Measurements from ENCODE around the gene WNT3A. TPM values are rescaled to one million over a fixed set of nuclear protein-coding genes. Genes with fewer than 3 reads are reported as not detected.

WNT3A gene
- total and polyA plus RNA-seq, 2 of the 4 experiments (the other 2 are of a cell fraction) = not detected

DNA sequence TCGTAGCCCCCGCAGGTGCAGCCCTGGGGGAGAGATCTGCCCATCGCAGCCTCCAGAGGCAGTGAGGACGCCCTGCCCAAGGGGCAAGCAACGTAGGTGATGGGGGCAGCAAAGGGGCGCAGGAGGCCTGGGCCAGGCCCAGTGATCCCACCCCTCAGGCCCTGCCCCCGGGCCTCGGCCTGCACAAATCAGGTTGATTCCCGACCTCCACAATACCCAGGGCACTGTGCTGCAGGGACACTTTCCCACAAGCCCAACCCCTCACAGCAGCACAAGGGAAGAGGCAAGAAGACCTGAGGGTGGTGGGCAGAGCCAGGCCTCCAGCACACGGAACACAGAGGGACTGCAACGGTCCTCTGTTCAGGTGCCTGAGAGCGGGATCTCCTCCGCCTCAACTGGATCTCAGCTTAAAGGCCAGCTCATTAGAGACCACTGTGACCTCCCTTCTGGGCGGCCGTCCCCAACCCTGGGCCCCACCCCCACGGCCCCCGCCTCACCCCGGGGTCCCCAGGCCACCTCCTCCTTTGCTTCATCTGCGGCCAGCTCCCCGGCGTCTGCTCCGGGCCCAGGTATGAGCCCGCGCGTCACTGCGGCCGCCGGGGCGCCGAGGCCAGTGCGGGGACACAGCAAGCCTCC lies 74.9 kb downstream of the WNT3A start:
- Histone ChIP-seq H2BK120ac (ENCODE audit: low read depth, low read length) (no peak overlapping the region), H3K9ac (ENCODE audit: low read depth, low read length) (peak overlapping the region; percentile 97), H2BK5ac (ENCODE audit: low read depth, low read length, poor library complexity, severe bottlenecking) (peak overlapping the region; percentile 80), H4K5ac (ENCODE audit: low read depth, low read length) (peak overlapping the region; percentile 84), H3K9me3 (ENCODE audit: control insufficient read depth, insufficient read depth, low read length) (no peaks in the 10 kb centered on the region), H3K4me1 (ENCODE audit: control insufficient read depth, insufficient read depth, low read length) (peaks cover 16% of the 10 kb centered on the region), H3K79me1 (ENCODE audit: low read depth in 1 of 2, low read length in 2 of 2) (peaks cover 3 to 32% of the 10 kb centered on the region in 2 experiments; a peak in 2 of 4 replicates), H3K36me3 (ENCODE audit: control insufficient read depth, insufficient read depth, low read length) (peaks cover 2% of the 10 kb centered on the region; the same call in 1 of the 2 replicates), H3K23ac (ENCODE audit: low read depth, low read length) (peak overlapping the region; percentile 89), H4K91ac (ENCODE audit: insufficient read depth, low read depth, low read length) (peak overlapping the region; percentile 77; the same call in 1 of the 2 replicates), H2AFZ (replicated peaks; ENCODE audit: low read length, poor library complexity) (peak overlapping the region; percentile 94), H3K9me1 (ENCODE audit: insufficient read depth, low read length) (peaks cover 10% of the 10 kb centered on the region; the same call in 1 of the 2 replicates), H2AK9ac (replicated peaks; ENCODE audit: low read depth, low read length, poor library complexity) (peak overlapping the region; percentile 97), H4K20me1 (ENCODE audit: insufficient read depth, low read length) (peaks cover 47% of the 10 kb centered on the region), H3K4me3 (ENCODE audit: insufficient read depth, low read depth, low read length) (peak overlapping the region; percentile 82), H3K4me2 (ENCODE audit: low read depth, low read length) (peak overlapping the region; percentile 100), H3K27me3 (ENCODE audit: control insufficient read depth, insufficient read depth, low read length) (no peaks in the 10 kb centered on the region), H4K8ac (ENCODE audit: low read depth in 2 of 2, low read length in 2 of 2) (peak overlapping the region; percentile 32 to 87; a peak in 3 of 4 replicates), H3K14ac (replicated peaks; ENCODE audit: low read depth, low read length) (peak overlapping the region; percentile 81), H3K56ac (ENCODE audit: extremely low read depth, insufficient read depth, low read length) (0 out of 2 replicates have a peak overlapping the region, but pooled peaks have one; percentile 43), H3K27ac (ENCODE audit: insufficient read depth, low read length) (peak overlapping the region; percentile 66), H2BK15ac (ENCODE audit: low read depth, low read length) (no peak overlapping the region), H3K4ac (ENCODE audit: low read depth, low read length) (peak overlapping the region; percentile 83), H2BK20ac (ENCODE audit: low read depth, low read length) (no peak overlapping the region), H2AK5ac (ENCODE audit: low read depth, low read length) (peak overlapping the region; percentile 90), H3K18ac (ENCODE audit: low read depth, low read length) (no peak overlapping the region)
- no TSS peak for BruUV-seq (replicated peaks)
- dilution Hi-C loops (cut with HindIII; ENCODE audit: low sequenced_read_pairs, unreplicated experiment) (no loop called here), in situ Hi-C loops (cut with MboI; ENCODE audit: low sequenced_read_pairs) (loop anchor here (10.0 kb wide), 1 partner anchor 317 kb away; no protein-coding TSS in a partner anchor), intact Hi-C loops (cut with micrococcal nuclease) (loop anchor here (5.0 to 10.0 kb wide), 4 partner anchors 84 to 597 kb away; partner anchors contain the start of gene WNT9A)
- ATAC-seq (ENCODE audit: low read depth) = peak; percentile 8
- no peak for DNase-seq
- ChIA-PET POLR2A (ENCODE audit: unreplicated experiment) (interaction anchor here (0.5 kb wide), 1 partner anchor 15 kb away, joined by 3 read pairs; no protein-coding TSS in a partner anchor), CTCF (interaction anchor here (1.1 kb wide), 1 partner anchor 33 kb away, joined by 5 read pairs; no protein-coding TSS in a partner anchor)
- no peak for TF ChIP-seq MAZ (IDR thresholded peaks at IDR 0.05; ENCODE audit: borderline replicate concordance, low read depth, low read length)
- TF ChIP-seq POLR2A (IDR thresholded peaks at IDR 0.05; ENCODE audit: low read depth, low read length) = no peak
- TF ChIP-seq, protein P1, sequence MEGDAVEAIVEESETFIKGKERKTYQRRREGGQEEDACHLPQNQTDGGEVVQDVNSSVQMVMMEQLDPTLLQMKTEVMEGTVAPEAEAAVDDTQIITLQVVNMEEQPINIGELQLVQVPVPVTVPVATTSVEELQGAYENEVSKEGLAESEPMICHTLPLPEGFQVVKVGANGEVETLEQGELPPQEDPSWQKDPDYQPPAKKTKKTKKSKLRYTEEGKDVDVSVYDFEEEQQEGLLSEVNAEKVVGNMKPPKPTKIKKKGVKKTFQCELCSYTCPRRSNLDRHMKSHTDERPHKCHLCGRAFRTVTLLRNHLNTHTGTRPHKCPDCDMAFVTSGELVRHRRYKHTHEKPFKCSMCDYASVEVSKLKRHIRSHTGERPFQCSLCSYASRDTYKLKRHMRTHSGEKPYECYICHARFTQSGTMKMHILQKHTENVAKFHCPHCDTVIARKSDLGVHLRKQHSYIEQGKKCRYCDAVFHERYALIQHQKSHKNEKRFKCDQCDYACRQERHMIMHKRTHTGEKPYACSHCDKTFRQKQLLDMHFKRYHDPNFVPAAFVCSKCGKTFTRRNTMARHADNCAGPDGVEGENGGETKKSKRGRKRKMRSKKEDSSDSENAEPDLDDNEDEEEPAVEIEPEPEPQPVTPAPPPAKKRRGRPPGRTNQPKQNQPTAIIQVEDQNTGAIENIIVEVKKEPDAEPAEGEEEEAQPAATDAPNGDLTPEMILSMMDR (conservative IDR thresholded peaks at IDR 0.05; ENCODE audit: low read depth, low read length) = no peak
- no peak for TF ChIP-seq CHD1 (IDR thresholded peaks at IDR 0.05; ENCODE audit: low read depth, low read length)
- TF ChIP-seq NFE2L2 (IDR thresholded peaks at IDR 0.05; ENCODE audit: low read depth, low read length) = no peak
- TF ChIP-seq MAFK (IDR thresholded peaks at IDR 0.05; ENCODE audit: low read depth, low read length) = no peak
- no peak for TF ChIP-seq RAD21 (IDR thresholded peaks at IDR 0.05; ENCODE audit: low read length)
- no peak for TF ChIP-seq MXI1 (IDR thresholded peaks at IDR 0.05; ENCODE audit: borderline replicate concordance, low read depth, low read length)
- no peak for TF ChIP-seq FOS (IDR thresholded peaks at IDR 0.05; ENCODE audit: low read depth, low read length)
- WGBS, 2 experiments (ENCODE audit: extremely low coverage in 2 of 2, insufficient read length in 1 of 2) = 25% methylated on average over 8 of the region's 31 CpGs; no CpG with 5 or more reads in 1 of the 2 experiments
